Stimulated activated CD4-positive, alpha-beta T cell treated with anti-CD3 and anti-CD28 coated beads, TNF-alpha, amount 100 ng/mL, for 24 hours (primary cell): Measurements from ENCODE around the gene DPP3.
"Not testable (repeated sequence)": the region's sequence is repeated elsewhere in the genome, so short reads cannot be mapped to it uniquely, and the experiment has no call there.

Experiments used
- DNase-seq, 3 experiments: peaks; one replicate each; pipeline ENCODE4 v3.0.0-alpha.2; 2020; ENCODE audit warnings: low read depth in 3 of 3

The DPP3 gene

GRCh38 chr11:66480117-66480938 lies at the start of gene DPP3:
Gene DPP3 (plus strand): TSS chr11:66480434. CDS start chr11:66482201, 1,767 bp downstream.
- DNase-seq = peak; percentile 91 to 96 (median 95)

- not testable (repeated sequence) for DNase-seq
Observed at GRCh38 chr11:66431287-66431686, 48.9 kb upstream of the DPP3 start.

- DNase-seq = not testable (repeated sequence)
Observed at GRCh38 chr11:66431871-66432329, 48.3 kb upstream of the DPP3 start.

- no peak for DNase-seq
Observed at GRCh38 chr11:66432597-66432996, 47.6 kb upstream of the DPP3 start.

- no peak for DNase-seq
Observed at GRCh38 chr11:66437979-66438503, 42.2 kb upstream of the DPP3 start.

GRCh38 chr11:66438504-66439466 lies 41.4 kb upstream of the DPP3 start, which contains the start of gene MRPL11:
Gene MRPL11 (minus strand): TSS chr11:66438848. CDS start chr11:66438754, 94 bp downstream.
- peak; percentile 74 to 89 (median 79) for DNase-seq

GRCh38 chr11:66440101-66440939 lies 39.9 kb upstream of the DPP3 start:
- DNase-seq = not testable (repeated sequence)

- not testable (repeated sequence) for DNase-seq
Observed at GRCh38 chr11:66440940-66441282, 39.3 kb upstream of the DPP3 start.

- DNase-seq = no peak
Observed at GRCh38 chr11:66443602-66444001, 36.6 kb upstream of the DPP3 start.

- DNase-seq = no peak
Observed at GRCh38 chr11:66447012-66447411, 33.2 kb upstream of the DPP3 start.

GRCh38 chr11:66448523-66448922 lies 31.7 kb upstream of the DPP3 start:
- DNase-seq = no peak

- no peak for DNase-seq
Observed at GRCh38 chr11:66450560-66450959, 29.7 kb upstream of the DPP3 start.

- DNase-seq = no peak
Observed at GRCh38 chr11:66451663-66452062, 28.6 kb upstream of the DPP3 start.

- DNase-seq = no peak
Observed at GRCh38 chr11:66454247-66454646, 26.0 kb upstream of the DPP3 start.

- DNase-seq = no peak
Observed at GRCh38 chr11:66454828-66455227, 25.4 kb upstream of the DPP3 start.

GRCh38 chr11:66457826-66458225 lies 22.4 kb upstream of the DPP3 start:
- no peak for DNase-seq

- DNase-seq = no peak
Observed at GRCh38 chr11:66459138-66459778, 21.0 kb upstream of the DPP3 start.

GRCh38 chr11:66462010-66462409 lies 18.2 kb upstream of the DPP3 start:
- DNase-seq = no peak

- DNase-seq = no peak
Observed at GRCh38 chr11:66462911-66463310, 17.3 kb upstream of the DPP3 start.

GRCh38 chr11:66464116-66464515 lies 16.1 kb upstream of the DPP3 start:
- not testable (repeated sequence) for DNase-seq

- DNase-seq = no peak
Observed at GRCh38 chr11:66464916-66465315, 15.3 kb upstream of the DPP3 start.
